GM21529 (cell line): ENCODE data around the gene RPS5.
A peak's percentile ranks its signal among the peaks of the same experiment; 100 is the strongest.

Source experiments
- ATAC-seq: cut with Tn5 transposase; IDR thresholded peaks from one replicate; pipeline ENCODE4 v1.9.1; 2021; ENCODE audit not compliant: unreplicated experiment

RPS5 gene

GRCh38 chr19:58386576-58387337 is at the start of gene RPS5:
TSS of gene RPS5 (plus strand) at chr19:58387269. CDS start at chr19:58388138, 869 bp downstream.
- ATAC-seq: peak; percentile 81

- no peak for ATAC-seq
These were observed 48.7 kb upstream of the RPS5 start for GRCh38 chr19:58338336-58338735.

- no peak for ATAC-seq
These were observed 48.1 kb upstream of the RPS5 start for GRCh38 chr19:58338825-58339558.

- no peak for ATAC-seq
These were observed 41.5 kb upstream of the RPS5 start for GRCh38 chr19:58345558-58345957.

GRCh38 chr19:58346961-58347929 is 39.8 kb upstream of the RPS5 start:
- ATAC-seq: peak; percentile 91

GRCh38 chr19:58348080-58348479 is 39.0 kb upstream of the RPS5 start:
- peak; percentile 20 for ATAC-seq

GRCh38 chr19:58349590-58349989 is 37.5 kb upstream of the RPS5 start:
- no peak for ATAC-seq

GRCh38 chr19:58350001-58350861 is 36.8 kb upstream of the RPS5 start:
- no peak for ATAC-seq

- ATAC-seq: no peak
These were observed 36.1 kb upstream of the RPS5 start for GRCh38 chr19:58350871-58351557.

- ATAC-seq: no peak
These were observed 35.6 kb upstream of the RPS5 start for GRCh38 chr19:58351558-58351878.

GRCh38 chr19:58351990-58352755 is 34.9 kb upstream of the RPS5 start:
- no peak for ATAC-seq

- no peak for ATAC-seq
These were observed 34.1 kb upstream of the RPS5 start, which contains the start of gene A1BG for GRCh38 chr19:58352760-58353671. TSS of gene A1BG (minus strand) at chr19:58353492. CDS start at chr19:58353437, 55 bp downstream.

GRCh38 chr19:58353717-58354477 is 33.2 kb upstream of the RPS5 start:
- no peak for ATAC-seq

GRCh38 chr19:58354478-58355030 is 32.5 kb upstream of the RPS5 start:
- no peak for ATAC-seq

GRCh38 chr19:58355215-58355796 is 31.8 kb upstream of the RPS5 start:
- no peak for ATAC-seq
